Measurements from ENCODE around the gene CCL4.

Gene CCL4

DNA sequence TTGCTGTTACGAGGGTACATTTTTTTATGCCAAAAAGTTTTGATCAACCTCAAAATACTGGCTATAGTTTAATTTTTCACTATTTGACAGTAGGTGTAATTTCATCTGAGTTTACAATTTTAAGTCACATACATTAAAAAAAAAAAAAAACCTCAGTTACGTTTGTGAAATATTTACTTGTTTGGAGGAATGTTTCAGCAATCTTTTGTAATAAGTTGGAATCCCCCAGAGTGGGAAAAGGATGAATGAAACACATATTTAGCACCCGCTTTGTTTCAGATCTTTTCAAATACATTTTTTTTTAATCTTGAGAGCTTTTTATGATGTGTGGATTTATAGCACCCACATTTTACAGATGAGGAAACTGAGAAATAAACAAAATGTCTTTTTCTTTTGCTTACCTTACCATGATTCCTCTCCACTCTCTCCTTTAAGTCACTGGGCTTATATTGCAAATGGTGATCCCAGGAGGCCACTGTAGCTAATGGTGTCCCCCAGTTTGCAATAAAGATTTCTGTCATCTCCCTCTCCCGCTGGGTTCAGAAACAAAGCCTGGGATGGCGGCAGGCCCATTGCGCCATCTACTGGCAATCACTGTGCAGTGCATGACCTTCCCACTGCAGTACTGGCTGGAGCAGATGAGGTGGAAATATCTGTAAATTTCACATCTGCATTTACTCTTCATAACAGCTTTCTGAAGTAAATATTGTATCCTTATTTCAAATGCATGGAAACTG lies 45.1 kb downstream of the CCL4 start:
- DNase-seq: peak; percentile 23 to 59

DNA sequence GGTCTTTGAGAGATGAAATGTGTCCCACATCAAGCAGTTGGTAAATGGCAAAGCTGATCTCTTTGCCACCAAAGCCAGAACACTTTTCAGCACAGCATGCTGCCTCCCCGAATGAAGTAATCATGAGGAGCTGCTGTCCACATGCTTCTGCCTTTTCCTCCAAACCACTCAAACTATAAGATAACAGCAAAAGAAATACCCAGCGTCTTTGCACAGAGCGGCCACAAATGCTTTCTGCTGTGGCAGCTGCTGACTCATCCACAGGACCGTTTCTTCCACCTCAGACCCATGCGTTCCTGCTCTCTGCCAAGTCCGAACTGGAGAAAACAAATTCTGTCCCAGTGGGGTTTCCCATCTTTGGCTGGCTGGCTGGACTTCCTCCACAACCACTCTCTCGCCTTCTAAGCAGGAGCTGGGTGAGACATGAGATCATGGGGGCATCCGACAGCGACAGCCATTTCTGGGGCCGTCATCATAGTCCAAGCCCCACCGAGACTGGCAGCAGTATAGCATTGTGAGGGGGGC lies 45.7 kb downstream of the CCL4 start:
- no peak for DNase-seq

GRCh38 chr17:36151891-36152638 lies 48.4 kb downstream of the CCL4 start:
- no peak for DNase-seq

GRCh38 chr17:36152639-36153120 lies 49.1 kb downstream of the CCL4 start:
- no peak for DNase-seq

DNA sequence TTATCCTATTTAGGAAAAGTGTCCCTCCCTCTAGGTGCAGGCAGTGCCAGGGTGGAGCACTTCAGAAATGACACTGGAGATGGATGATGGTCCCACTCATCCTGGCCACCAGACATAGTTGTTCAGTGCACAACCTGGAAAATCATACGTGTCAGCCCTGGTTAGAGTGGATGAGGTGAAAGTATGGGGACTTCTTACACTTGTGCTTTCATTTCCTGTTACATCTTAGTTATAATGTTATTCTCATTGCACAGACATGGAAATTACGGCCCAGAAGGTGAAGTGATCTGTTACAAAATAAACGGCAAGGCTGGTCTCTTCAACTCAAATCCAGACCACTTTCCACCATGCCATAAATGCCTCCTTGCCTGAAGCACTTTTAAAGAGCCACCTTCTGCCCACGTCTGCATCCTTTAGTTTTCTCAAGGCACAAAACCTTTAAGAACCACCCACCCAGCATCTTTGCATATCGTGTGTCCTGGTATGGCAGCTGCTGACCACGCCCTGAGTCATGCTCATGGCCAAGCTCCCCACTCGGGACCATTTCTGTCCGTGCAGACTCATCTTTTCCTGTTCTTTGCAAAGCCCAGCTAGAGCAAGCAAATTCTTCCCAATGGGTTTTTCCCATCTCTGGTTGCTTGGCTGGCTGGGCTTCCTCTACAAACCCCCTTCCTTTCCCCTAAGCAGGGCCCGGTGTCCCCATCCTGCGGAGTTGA lies 50.4 kb downstream of the CCL4 start:
- DNase-seq: no peak
